Prostate gland (tissue), 2 donors: ENCODE results near the gene SPATA21.

Experiments
- POLR2A ChIP-seq: fragments of 450-650 bp; IDR thresholded peaks from one replicate; pipeline ENCODE4 v1.6.1; 2016; ENCODE audit warnings: antibody characterized with exemption, mild to moderate bottlenecking
- POLR2AphosphoS5 ChIP-seq: sonication (generic); formaldehyde crosslinking; IDR thresholded peaks from one replicate; pipeline ENCODE4 v1.6.1; 2017; ENCODE audit warnings: antibody characterized with exemption
- TF ChIP-seq, protein P1 (sequence below), 4 experiments: fragments of 200-600 bp in 2 of 4; fragments of 450-650 bp in 2 of 4; sonication (generic) in 2 of 4; IDR thresholded peaks; 1 replicate in 3 of 4; 2 replicates in 1 of 4; pipeline ENCODE4 v1.5.1; 2016 to 2019; ENCODE audit warnings: antibody characterized with exemption in 4 of 4, mild to moderate bottlenecking in 2 of 4, moderate library complexity in 2 of 4

DNA sequence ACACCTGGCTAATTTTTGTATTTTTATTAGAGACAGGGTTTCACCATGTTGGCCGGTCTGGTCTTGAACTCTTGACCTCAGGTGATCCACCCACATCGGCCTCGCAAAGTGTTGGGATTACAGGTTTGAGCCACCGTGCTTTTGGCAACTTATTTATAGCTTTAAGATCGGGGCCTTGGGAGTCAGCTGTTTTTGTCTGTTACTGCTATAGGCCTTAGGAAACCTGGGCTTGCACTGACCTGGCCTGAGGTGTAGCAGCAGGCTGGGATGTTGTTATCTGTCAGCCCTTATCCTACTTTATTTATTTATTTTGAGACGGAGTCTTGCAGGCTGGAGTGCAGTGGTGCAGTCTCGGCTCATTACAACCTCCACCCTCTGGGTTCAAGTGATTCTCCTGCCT lies 58.8 kb downstream of the SPATA21 start:
- TF ChIP-seq, protein P1, sequence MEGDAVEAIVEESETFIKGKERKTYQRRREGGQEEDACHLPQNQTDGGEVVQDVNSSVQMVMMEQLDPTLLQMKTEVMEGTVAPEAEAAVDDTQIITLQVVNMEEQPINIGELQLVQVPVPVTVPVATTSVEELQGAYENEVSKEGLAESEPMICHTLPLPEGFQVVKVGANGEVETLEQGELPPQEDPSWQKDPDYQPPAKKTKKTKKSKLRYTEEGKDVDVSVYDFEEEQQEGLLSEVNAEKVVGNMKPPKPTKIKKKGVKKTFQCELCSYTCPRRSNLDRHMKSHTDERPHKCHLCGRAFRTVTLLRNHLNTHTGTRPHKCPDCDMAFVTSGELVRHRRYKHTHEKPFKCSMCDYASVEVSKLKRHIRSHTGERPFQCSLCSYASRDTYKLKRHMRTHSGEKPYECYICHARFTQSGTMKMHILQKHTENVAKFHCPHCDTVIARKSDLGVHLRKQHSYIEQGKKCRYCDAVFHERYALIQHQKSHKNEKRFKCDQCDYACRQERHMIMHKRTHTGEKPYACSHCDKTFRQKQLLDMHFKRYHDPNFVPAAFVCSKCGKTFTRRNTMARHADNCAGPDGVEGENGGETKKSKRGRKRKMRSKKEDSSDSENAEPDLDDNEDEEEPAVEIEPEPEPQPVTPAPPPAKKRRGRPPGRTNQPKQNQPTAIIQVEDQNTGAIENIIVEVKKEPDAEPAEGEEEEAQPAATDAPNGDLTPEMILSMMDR (IDR thresholded peaks at IDR 0.05): no peak
- TF ChIP-seq POLR2A (no peak), POLR2AphosphoS5 (no peak)
